H9 (cell line): ENCODE measurements around the gene CDH7. TPM values are rescaled to one million over a fixed set of nuclear protein-coding genes. Genes with fewer than 3 reads are reported as not detected.

ENCODE experiments used
- DNase-seq: peaks from one replicate; pipeline ENCODE4 v3.0.0-alpha.2; 2017
- H2AFZ ChIP-seq: one replicate; pipeline ENCODE4 v1.6.1; 2013; ENCODE audit warnings: mild to moderate bottlenecking, low read length, control low read depth, moderate library complexity
- H2AK5ac ChIP-seq: 2 replicates; pipeline ENCODE4 v1.6.1; 2013; ENCODE audit warnings: low read length, control low read depth, mixed read lengths; ENCODE audit not compliant: insufficient read length
- H2BK120ac ChIP-seq: one replicate; pipeline ENCODE4 v1.6.1; 2013; ENCODE audit warnings: low read depth, mild to moderate bottlenecking, low read length, control low read depth, inconsistent platforms; ENCODE audit not compliant: poor library complexity, severe bottlenecking
- H2BK12ac ChIP-seq: 2 replicates; pipeline ENCODE4 v1.6.1; 2013; ENCODE audit warnings: low read length, control low read depth, mixed read lengths, low read depth; ENCODE audit not compliant: insufficient read length
- H2BK15ac ChIP-seq: 2 replicates; pipeline ENCODE4 v1.6.1; 2013; ENCODE audit warnings: low read depth, low read length, control low read depth
- H2BK20ac ChIP-seq: one replicate; pipeline ENCODE4 v1.6.1; 2013; ENCODE audit warnings: low read depth, mild to moderate bottlenecking, low read length, control low read depth, inconsistent platforms; ENCODE audit not compliant: poor library complexity, severe bottlenecking
- H2BK5ac ChIP-seq: 2 replicates; pipeline ENCODE4 v1.6.1; 2013; ENCODE audit warnings: low read length, control low read depth, mixed read lengths; ENCODE audit not compliant: insufficient read length
- H3K14ac ChIP-seq: 2 replicates; pipeline ENCODE4 v1.6.1; 2013; ENCODE audit warnings: low read length, control low read depth; ENCODE audit not compliant: insufficient read depth
- H3K18ac ChIP-seq: 2 replicates; pipeline ENCODE4 v1.6.1; 2013; ENCODE audit warnings: low read depth, mild to moderate bottlenecking, mixed read lengths, low read length, control low read depth; ENCODE audit not compliant: insufficient read length
- H3K23ac ChIP-seq: 2 replicates; pipeline ENCODE4 v1.6.1; 2013; ENCODE audit warnings: low read length, control low read depth, mixed read lengths, low read depth; ENCODE audit not compliant: insufficient read length
- H3K23me2 ChIP-seq: 2 replicates; pipeline ENCODE4 v1.6.1; 2013; ENCODE audit warnings: low read depth, mild to moderate bottlenecking, mixed read lengths, low read length, control low read depth; ENCODE audit not compliant: insufficient read length, poor library complexity, severe bottlenecking
- H3K27ac ChIP-seq: 2 replicates; pipeline ENCODE4 v1.5.1; 2013; ENCODE audit warnings: low read length, control low read depth, mixed read lengths, low read depth; ENCODE audit not compliant: insufficient read length
- H3K27me3 ChIP-seq: 2 replicates; pipeline ENCODE4 v1.6.1; 2013; ENCODE audit warnings: low read length, control low read depth, inconsistent platforms; ENCODE audit not compliant: insufficient read depth
- H3K4ac ChIP-seq: 2 replicates; pipeline ENCODE4 v1.6.1; 2013; ENCODE audit warnings: low read depth, mild to moderate bottlenecking, control low read depth, inconsistent platforms, low read length, moderate library complexity
- H3K4me1 ChIP-seq: 2 replicates; pipeline ENCODE4 v1.6.1; 2013; ENCODE audit warnings: low read length, control low read depth, inconsistent platforms; ENCODE audit not compliant: insufficient read depth
- H3K4me2 ChIP-seq: 2 replicates; pipeline ENCODE4 v1.6.1; 2013; ENCODE audit warnings: low read length, control low read depth, mixed read lengths; ENCODE audit not compliant: insufficient read length, insufficient read depth
- H3K56ac ChIP-seq: 2 replicates; pipeline ENCODE4 v1.6.1; 2013; ENCODE audit warnings: low read depth, mild to moderate bottlenecking, mixed read lengths, low read length, control low read depth; ENCODE audit not compliant: insufficient read length
- H3K79me1 ChIP-seq: 2 replicates; pipeline ENCODE4 v1.6.1; 2013; ENCODE audit warnings: low read depth, mild to moderate bottlenecking, moderate library complexity, low read length, control low read depth, inconsistent platforms; ENCODE audit not compliant: insufficient read depth, poor library complexity, severe bottlenecking
- H3K79me2 ChIP-seq: 2 replicates; pipeline ENCODE4 v1.6.1; 2013; ENCODE audit warnings: low read length, control low read depth, inconsistent platforms; ENCODE audit not compliant: insufficient read depth
- H3K9ac ChIP-seq: 2 replicates; pipeline ENCODE4 v1.6.1; 2013; ENCODE audit warnings: low read length, control low read depth, mixed read lengths; ENCODE audit not compliant: insufficient read length; ENCODE audit errors: extremely low read depth
- H3K9me3 ChIP-seq: one replicate; pipeline ENCODE4 v1.6.1; 2013; ENCODE audit warnings: low read depth, low read length, inconsistent platforms; ENCODE audit not compliant: control insufficient read depth
- H3T11ph ChIP-seq: one replicate; pipeline ENCODE4 v1.6.1; 2013; ENCODE audit warnings: mild to moderate bottlenecking, low read length, control low read depth, inconsistent platforms
- H4K20me1 ChIP-seq: one replicate; pipeline ENCODE4 v1.6.1; 2013; ENCODE audit not compliant: control insufficient read depth, insufficient read length, insufficient read depth
- H4K5ac ChIP-seq: 2 replicates; pipeline ENCODE4 v1.6.1; 2013; ENCODE audit warnings: low read depth, mild to moderate bottlenecking, mixed read lengths, low read length, control low read depth; ENCODE audit not compliant: insufficient read length
- H4K8ac ChIP-seq: replicated peaks from 2 replicates; pipeline ENCODE4 v1.6.1; 2013; ENCODE audit warnings: low read length, control low read depth, mixed read lengths, low read depth; ENCODE audit not compliant: insufficient read length
- H4K91ac ChIP-seq: 2 replicates; pipeline ENCODE4 v1.6.1; 2013; ENCODE audit warnings: low read depth, mild to moderate bottlenecking, moderate library complexity, mixed read lengths, low read length, control low read depth; ENCODE audit not compliant: insufficient read length
- H3K27ac Mint-ChIP-seq, 3 experiments: 2 replicates in 2 of 3; 3 replicates in 1 of 3; pipeline ENCODE4 v1.8.0; 2020 to 2021; ENCODE audit warnings: mixed read lengths in 3 of 3, mild to moderate bottlenecking in 1 of 3, moderate library complexity in 1 of 3
- H3K27me3 Mint-ChIP-seq: 2 replicates; pipeline ENCODE4 v1.8.0; 2021; ENCODE audit warnings: low read depth, mild to moderate bottlenecking, moderate library complexity, mixed read lengths
- H3K36me3 Mint-ChIP-seq, 3 experiments: 2 replicates in 2 of 3; 3 replicates in 1 of 3; pipeline ENCODE4 v1.8.0; 2020 to 2021; ENCODE audit warnings: low read depth in 3 of 3, mixed read lengths in 3 of 3; ENCODE audit not compliant: insufficient read depth in 1 of 3
- H3K4me1 Mint-ChIP-seq, 2 experiments: 2 replicates each; pipeline ENCODE4 v1.8.0; 2020; ENCODE audit warnings: mixed read lengths in 2 of 2
- H3K4me3 Mint-ChIP-seq, 2 experiments: 2 replicates in 1 of 2; 3 replicates in 1 of 2; pipeline ENCODE4 v1.8.0; 2020 to 2021; ENCODE audit warnings: mild to moderate bottlenecking in 2 of 2, mixed read lengths in 2 of 2, moderate library complexity in 1 of 2
- H3K9me3 Mint-ChIP-seq, 2 experiments: 2 replicates in 1 of 2; 3 replicates in 1 of 2; pipeline ENCODE4 v1.8.0; 2020; ENCODE audit warnings: mild to moderate bottlenecking in 2 of 2, mixed read lengths in 2 of 2, moderate library complexity in 1 of 2
- CTCF ChIP-seq: fragments of 200-600 bp; sonication (generic); conservative IDR thresholded peaks from 3 replicates; pipeline ENCODE4 v1.8.0; 2021; ENCODE audit warnings: antibody characterized with exemption, mild to moderate bottlenecking
- WGBS: extraction: QIAGEN DNeasy Blood & Tissue Kit; methylation state at CpG from one replicate; pipeline ENCODE4 v1.1.7; 2013; ENCODE audit warnings: missing lambda C conversion rate, low lambda C conversion rate, mixed read lengths; ENCODE audit not compliant: insufficient read length; ENCODE audit errors: extremely low coverage; 5-methylcytosine and 5-hydroxymethylcytosine counted together
- total RNA-seq: library from RNA; stranded (reverse); gene quantifications from 2 replicates; pipeline ENCODE4 v1.2.1, GENCODE V29; 2021

The CDH7 gene
- total RNA-seq, 1 experiment from 2014 or later = 0.13 TPM

- Mint-ChIP-seq H3K27ac (no peak overlapping the region), H3K27me3 (no peaks in the 10 kb centered on the region), H3K4me3 (no peak overlapping the region), H3K9me3 (no peaks in the 10 kb centered on the region), H3K36me3 (no peaks in the 10 kb centered on the region), H3K4me1 (0 out of 4 replicates have a peak, but pooled peaks cover 0 to 3% of the 10 kb centered on the region in 2 experiments)
- Histone ChIP-seq H3K4me2 (no peak overlapping the region), H3K56ac (no peak overlapping the region), H3K23me2 (no peaks in the 10 kb centered on the region), H4K8ac (no peak overlapping the region), H2BK5ac (no peak overlapping the region), H2AK5ac (no peak overlapping the region), H2BK120ac (no peak overlapping the region), H4K5ac (no peak overlapping the region), H2AFZ (no peak overlapping the region), H2BK15ac (no peak overlapping the region), H3K27me3 (no peaks in the 10 kb centered on the region), H4K20me1 (no peaks in the 10 kb centered on the region), H3K4ac (no peak overlapping the region), H3K18ac (no peak overlapping the region), H3K4me1 (no peaks in the 10 kb centered on the region), H3K14ac (no peak overlapping the region), H3K79me2 (no peaks in the 10 kb centered on the region), H4K91ac (no peak overlapping the region), H2BK20ac (no peak overlapping the region), H3T11ph (no peak overlapping the region), H3K27ac (no peak overlapping the region), H3K9ac (no peak overlapping the region), H3K79me1 (no peaks in the 10 kb centered on the region), H3K9me3 (no peaks in the 10 kb centered on the region), H3K23ac (no peak overlapping the region), H2BK12ac (no peak overlapping the region)
- no peak for TF ChIP-seq CTCF
- 94% methylated on average over 3 of the region's 6 CpGs for WGBS
- no peak for DNase-seq
These were observed 57.9 kb downstream of the CDH7 start for GRCh38 chr18:65808759-65809158.
